Measurements from ENCODE around the gene LRRIQ4.

LRRIQ4 gene

DNA sequence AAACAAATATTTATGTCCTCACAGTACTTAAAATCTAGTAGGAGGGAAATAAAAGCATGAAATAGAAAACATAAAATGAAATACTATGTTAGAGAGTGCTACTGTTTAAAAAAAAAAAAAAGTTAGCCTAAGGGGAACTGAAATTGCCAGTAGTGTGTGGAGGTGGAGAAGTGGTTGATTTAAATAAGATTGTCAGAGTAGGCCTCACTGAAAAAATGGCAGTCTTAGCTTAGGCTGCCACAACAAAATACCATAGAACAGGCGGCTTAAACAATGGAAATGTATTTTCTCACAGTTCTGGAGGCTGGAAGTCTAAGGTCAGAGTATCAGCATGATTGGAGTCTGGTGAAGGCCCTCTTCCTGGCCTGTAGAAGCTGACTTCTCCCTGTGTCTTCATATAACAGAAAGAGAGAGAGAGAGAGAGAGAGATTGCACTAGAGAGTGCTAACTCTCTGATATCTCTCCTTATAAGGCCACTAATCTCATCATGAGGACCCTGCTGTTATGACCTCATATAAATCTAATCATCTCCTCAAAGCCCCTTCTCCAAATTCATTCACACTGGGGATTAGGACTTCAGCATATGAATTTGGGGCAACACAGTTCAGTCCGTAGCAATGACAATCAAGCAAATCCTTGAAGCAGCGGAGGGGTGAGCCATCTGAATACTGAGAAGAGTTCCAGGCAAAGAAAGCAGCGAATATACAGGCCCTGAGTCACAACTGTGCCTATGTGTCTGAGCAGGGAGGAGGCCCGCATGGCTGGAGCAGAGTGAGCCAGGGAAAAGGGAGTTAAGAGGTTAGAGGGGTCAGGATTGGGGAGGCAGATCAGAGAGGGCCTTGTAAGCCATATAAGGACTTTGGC, 23.6 kb downstream of the LRRIQ4 start:
- no peak for TF ChIP-seq CTCF (conservative IDR thresholded peaks at IDR 0.05; ENCODE audit: low read depth)
- CTCF ChIA-PET: no interaction called here

DNA sequence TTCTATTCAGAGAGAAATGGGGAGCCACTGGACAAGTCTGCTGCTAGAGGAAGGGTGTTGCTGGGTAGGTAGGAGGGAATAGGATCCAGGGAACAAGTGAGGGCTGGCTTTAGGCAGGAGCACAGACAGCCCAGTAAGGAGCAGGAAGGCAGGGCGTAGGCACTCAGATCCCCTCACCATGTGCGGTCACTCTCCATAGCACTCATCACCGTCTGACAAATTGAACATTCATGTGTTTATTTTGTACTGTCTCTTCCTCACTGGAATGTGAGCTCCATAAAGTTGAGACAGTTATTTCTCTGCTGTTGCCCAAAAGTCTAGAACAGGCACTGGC, 24.2 kb downstream of the LRRIQ4 start:
- CTCF ChIA-PET: no interaction called here
- POLR2A ChIA-PET (ENCODE audit: low non-redundant PET): no interaction called here
- no peak for DNase-seq (ENCODE audit: low spot score)
- H3K27ac ChIP-seq: no peak overlapping the region
- TF ChIP-seq CTCF (conservative IDR thresholded peaks at IDR 0.05; ENCODE audit: low read depth): no peak

More for the DNA sequence above, 23.6 kb downstream of the LRRIQ4 start:
- POLR2A ChIA-PET (ENCODE audit: low non-redundant PET): no interaction called here
- no peak for DNase-seq (ENCODE audit: low spot score)
- H3K27ac ChIP-seq: no peak overlapping the region

- CTCF ChIA-PET: no interaction called here
- POLR2A ChIA-PET (ENCODE audit: low non-redundant PET): no interaction called here
- DNase-seq (ENCODE audit: low spot score): no peak
- no peak for TF ChIP-seq CTCF (conservative IDR thresholded peaks at IDR 0.05; ENCODE audit: low read depth)
- no peak overlapping the region for H3K27ac ChIP-seq
Observed at GRCh38 chr3:169838511-169839030, 25.9 kb downstream of the LRRIQ4 start.

GRCh38 chr3:169841171-169841570, 28.5 kb downstream of the LRRIQ4 start:
- DNase-seq (ENCODE audit: low spot score): no peak
- H3K27ac ChIP-seq: no peak overlapping the region
- CTCF ChIA-PET: no interaction called here
- POLR2A ChIA-PET (ENCODE audit: low non-redundant PET): no interaction called here
- TF ChIP-seq CTCF (conservative IDR thresholded peaks at IDR 0.05; ENCODE audit: low read depth): no peak

GRCh38 chr3:169842960-169843359, 30.3 kb downstream of the LRRIQ4 start:
- no peak for TF ChIP-seq CTCF (conservative IDR thresholded peaks at IDR 0.05; ENCODE audit: low read depth)
- DNase-seq (ENCODE audit: low spot score): no peak
- H3K27ac ChIP-seq: no peak overlapping the region
- ChIA-PET POLR2A (ENCODE audit: low non-redundant PET) (no interaction called here), CTCF (interaction anchor here (0.6 kb wide), 1 partner anchor 18 kb away, joined by 3 read pairs; no protein-coding TSS in a partner anchor)

DNA sequence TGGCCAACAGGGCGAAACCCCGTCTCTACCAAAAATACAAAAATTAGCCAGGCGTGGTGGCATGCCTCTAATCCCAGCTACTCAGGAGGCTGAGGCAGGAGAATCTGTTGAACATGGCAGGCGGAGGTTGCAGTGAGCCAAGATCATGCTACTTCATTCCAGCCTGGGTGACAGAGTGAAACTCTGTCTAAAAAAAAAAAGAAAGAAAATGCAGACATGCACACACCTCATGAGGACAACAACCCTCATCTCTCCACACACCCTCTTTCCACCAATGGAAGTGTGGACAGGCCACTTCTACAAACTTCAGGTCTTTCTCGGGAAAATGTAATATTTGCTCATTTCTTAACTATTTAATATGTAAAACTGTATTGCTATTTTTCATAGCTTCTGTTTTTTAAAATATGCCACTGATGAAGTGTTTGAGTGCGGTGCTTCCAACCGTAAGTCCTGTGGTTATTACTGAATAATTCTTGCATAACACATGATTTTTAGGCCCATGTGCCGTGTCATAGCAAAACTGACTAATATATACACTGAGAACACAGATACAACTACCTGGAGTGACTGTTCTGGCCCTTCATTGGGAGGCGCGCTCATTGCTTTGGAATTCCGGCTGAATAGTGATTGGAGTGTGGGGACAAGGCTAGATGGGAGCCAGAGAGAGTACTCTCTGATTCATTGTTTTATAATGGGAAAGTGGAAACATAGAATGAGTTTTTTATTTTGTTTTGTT, 34.0 kb downstream of the LRRIQ4 start:
- POLR2A ChIA-PET (ENCODE audit: low non-redundant PET): no interaction called here
- peak overlapping the region; percentile 66 for H3K27ac ChIP-seq
- TF ChIP-seq CTCF (conservative IDR thresholded peaks at IDR 0.05; ENCODE audit: low read depth): no peak
- CTCF ChIA-PET: no interaction called here
- DNase-seq (ENCODE audit: low spot score): peak; percentile 82

Measured in RWPE1 (cell line).